ENCODE results near the gene NAPEPLD. TPM values are rescaled to one million over a fixed set of nuclear protein-coding genes. Genes with fewer than 3 reads are reported as not detected.
"Not testable (repeated sequence)": the region's sequence is repeated elsewhere in the genome, so short reads cannot be mapped to it uniquely, and the experiment has no call there.

Gene NAPEPLD
- total and polyA plus RNA-seq, 7 donors: 11.0 to 26.8 (median 12.2) TPM

DNA sequence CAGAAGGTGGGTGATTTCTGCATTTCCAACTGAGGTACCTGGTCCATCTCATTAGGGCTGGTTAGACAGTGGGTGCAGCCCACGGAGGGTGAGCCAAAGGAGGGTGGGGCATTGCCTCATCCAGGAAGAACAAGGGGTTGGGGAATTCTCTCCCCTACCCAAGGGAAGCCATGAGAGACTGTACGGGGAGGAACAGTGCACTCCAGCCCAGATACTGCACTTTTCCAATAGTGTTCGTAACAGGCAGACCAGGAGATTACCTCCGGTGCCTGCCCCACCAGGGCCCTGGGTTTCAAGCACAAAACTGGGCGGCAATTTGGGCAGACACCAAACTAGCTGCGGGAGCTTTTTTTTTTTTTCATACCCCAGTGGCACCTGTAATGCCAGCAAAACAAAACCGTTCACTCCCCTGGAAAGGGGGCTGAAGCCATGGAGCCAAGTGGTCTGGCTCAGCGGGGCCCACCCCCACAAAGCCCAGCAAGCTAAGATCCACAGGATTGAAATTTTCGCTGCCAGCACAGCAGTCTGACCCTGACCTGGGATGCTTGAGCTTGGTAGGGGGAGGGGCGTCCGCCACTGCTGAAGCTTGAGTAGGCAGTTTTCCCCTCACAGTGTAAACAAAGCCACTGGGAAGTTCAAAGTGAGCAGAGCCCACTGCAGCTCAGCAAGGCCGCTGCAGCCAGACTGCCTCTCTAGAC lies 42.7 kb downstream of the NAPEPLD start:
- Histone ChIP-seq H3K4me1 (peaks cover 0 to 8% (median 0%) of the 10 kb centered on the region in 4 donors), H3K4me3 (no peak overlapping the region), H3K9me3 (no peaks in the 10 kb centered on the region), H3K27ac (no peak overlapping the region), H3K27me3 (no peaks in the 10 kb centered on the region), H3K36me3 (peaks cover 0 to 33% (median 3%) of the 10 kb centered on the region in 4 donors)
- no peak for TF ChIP-seq POLR2AphosphoS5 (IDR thresholded peaks at IDR 0.05)
- no peak for TF ChIP-seq EP300 (IDR thresholded peaks at IDR 0.05)
- TF ChIP-seq, protein P1, sequence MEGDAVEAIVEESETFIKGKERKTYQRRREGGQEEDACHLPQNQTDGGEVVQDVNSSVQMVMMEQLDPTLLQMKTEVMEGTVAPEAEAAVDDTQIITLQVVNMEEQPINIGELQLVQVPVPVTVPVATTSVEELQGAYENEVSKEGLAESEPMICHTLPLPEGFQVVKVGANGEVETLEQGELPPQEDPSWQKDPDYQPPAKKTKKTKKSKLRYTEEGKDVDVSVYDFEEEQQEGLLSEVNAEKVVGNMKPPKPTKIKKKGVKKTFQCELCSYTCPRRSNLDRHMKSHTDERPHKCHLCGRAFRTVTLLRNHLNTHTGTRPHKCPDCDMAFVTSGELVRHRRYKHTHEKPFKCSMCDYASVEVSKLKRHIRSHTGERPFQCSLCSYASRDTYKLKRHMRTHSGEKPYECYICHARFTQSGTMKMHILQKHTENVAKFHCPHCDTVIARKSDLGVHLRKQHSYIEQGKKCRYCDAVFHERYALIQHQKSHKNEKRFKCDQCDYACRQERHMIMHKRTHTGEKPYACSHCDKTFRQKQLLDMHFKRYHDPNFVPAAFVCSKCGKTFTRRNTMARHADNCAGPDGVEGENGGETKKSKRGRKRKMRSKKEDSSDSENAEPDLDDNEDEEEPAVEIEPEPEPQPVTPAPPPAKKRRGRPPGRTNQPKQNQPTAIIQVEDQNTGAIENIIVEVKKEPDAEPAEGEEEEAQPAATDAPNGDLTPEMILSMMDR (IDR thresholded peaks at IDR 0.05): no peak
- TF ChIP-seq POLR2A (IDR thresholded peaks at IDR 0.05): no peak
- DNase-seq: no peak
- intact Hi-C loops (cut with DNase I): no loop called here
- WGBS, 2 donors: 79 to 89% methylated on average over 12 of the region's 12 CpGs

DNA sequence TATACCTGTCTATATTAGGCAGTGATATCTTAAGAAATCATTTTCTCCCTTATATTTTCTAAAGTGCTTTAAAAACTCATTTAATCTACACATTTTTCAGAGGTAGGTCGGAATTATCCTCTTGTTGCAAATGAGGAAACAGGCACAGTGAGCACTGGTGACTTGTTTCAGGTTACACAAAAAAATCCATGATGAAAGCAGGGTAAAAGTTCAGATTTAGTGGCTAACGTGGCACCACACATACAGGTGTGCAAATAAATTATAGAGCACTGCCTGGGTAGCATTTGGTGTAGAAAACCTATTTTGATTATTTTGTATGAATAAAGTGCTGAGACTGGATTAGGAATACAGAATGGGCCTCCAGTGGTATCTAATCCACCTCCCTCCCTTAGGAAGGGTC lies 47.4 kb downstream of the NAPEPLD start:
- Histone ChIP-seq H3K27ac (no peak overlapping the region), H3K27me3 (no peaks in the 10 kb centered on the region), H3K9me3 (no peaks in the 10 kb centered on the region), H3K4me1 (peaks cover 0 to 4% (median 0%) of the 10 kb centered on the region in 4 donors), H3K36me3 (peaks cover 0 to 66% (median 7%) of the 10 kb centered on the region in 4 donors), H3K4me3 (no peak overlapping the region)
- intact Hi-C loops (cut with DNase I): no loop called here
- 44 to 65% methylated on average over 2 of the region's 2 CpGs for WGBS, 2 donors
- TF ChIP-seq EP300 (IDR thresholded peaks at IDR 0.05): no peak
- TF ChIP-seq POLR2A (IDR thresholded peaks at IDR 0.05): no peak
- TF ChIP-seq, protein P1 (IDR thresholded peaks at IDR 0.05): no peak
- no peak for TF ChIP-seq POLR2AphosphoS5 (IDR thresholded peaks at IDR 0.05)
- no peak for DNase-seq

DNA sequence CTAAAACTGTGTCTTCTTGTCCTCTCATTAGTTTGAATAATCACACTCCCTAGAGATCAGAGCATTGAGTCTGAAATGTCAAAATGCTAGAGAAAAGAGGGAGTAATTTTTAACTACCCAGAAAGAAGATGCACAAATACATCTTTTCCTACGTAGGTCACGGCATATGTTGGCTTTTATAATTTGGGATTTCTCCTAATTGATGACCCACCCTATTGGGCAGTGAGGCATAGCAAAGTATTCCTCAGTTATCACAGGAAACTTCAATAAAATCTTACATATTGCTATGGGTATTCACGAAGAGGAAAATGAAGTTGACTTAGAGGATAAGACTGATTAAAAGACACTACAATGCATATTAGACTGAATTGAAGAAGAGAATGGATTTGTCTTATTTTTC lies 48.6 kb downstream of the NAPEPLD start:
- TF ChIP-seq EP300 (IDR thresholded peaks at IDR 0.05) (no peak), POLR2A (IDR thresholded peaks at IDR 0.05) (no peak), POLR2AphosphoS5 (IDR thresholded peaks at IDR 0.05) (no peak)
- TF ChIP-seq, protein P1 (IDR thresholded peaks at IDR 0.05): no peak
- no peaks in the 10 kb centered on the region for H3K4me1 ChIP-seq
- no peak overlapping the region for H3K4me3 ChIP-seq
- DNase-seq: no peak
- intact Hi-C loops (cut with DNase I): no loop called here
- no peaks in the 10 kb centered on the region for H3K27me3 ChIP-seq
- 59 to 77% methylated on average over 3 of the region's 3 CpGs for WGBS, 2 donors
- no peak overlapping the region for H3K27ac ChIP-seq
- H3K36me3 ChIP-seq: peaks cover 0 to 75% (median 7%) of the 10 kb centered on the region in 4 donors
- no peaks in the 10 kb centered on the region for H3K9me3 ChIP-seq

DNA sequence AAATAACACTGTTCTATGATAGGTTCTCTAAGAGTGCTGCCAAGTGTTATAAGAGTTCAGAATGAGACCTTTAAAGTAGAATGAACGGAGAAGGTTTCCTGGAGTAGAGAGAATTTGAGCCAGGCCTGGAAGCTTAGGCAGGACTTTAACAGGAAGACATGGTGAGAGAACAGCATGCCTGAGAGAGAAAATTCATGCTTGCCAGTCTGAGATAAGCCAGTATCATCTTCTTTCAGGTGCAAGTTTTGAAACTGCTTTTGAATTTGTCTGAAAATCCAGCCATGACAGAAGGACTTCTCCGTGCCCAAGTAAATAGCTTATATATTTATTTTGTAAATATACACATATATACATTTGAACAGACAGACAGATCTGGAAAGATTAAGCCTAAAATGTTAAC lies 51.9 kb downstream of the NAPEPLD start:
- intact Hi-C loops (cut with DNase I): no loop called here
- Histone ChIP-seq H3K27me3 (no peaks in the 10 kb centered on the region), H3K36me3 (peaks cover 3 to 73% (median 10%) of the 10 kb centered on the region in 4 donors)

DNA sequence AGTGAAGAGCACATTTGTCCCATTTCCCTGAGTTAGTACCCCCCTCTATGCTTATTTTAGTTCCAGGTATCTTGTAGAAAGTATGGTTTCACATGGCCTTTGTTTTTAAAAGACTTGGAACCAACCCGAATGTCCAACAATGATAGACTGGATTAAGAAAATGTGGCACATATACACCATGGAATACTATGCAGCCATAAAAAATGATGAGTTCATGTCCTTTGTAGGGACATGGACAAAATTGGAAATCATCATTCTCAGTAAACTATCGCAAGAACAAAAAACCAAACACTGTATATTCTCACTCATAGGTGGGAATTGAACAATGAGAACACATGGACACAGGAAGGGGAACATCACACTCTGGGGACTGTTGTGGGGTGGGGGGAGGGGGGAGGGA lies 53.3 kb downstream of the NAPEPLD start:
- H3K4me1 ChIP-seq; H3K27ac ChIP-seq; H3K27me3 ChIP-seq; H3K9me3 ChIP-seq; H3K4me3 ChIP-seq; DNase-seq; intact Hi-C loops (cut with DNase I): not testable (repeated sequence)
- H3K36me3 ChIP-seq: peaks cover 0 to 62% (median 5%) of the 10 kb centered on the region in 4 donors
- 97 to 98% methylated on average over 2 of the region's 2 CpGs for WGBS, 2 donors

More for the DNA sequence above, 51.9 kb downstream of the NAPEPLD start:
- TF ChIP-seq, protein P1 (IDR thresholded peaks at IDR 0.05): no peak
- TF ChIP-seq POLR2A (IDR thresholded peaks at IDR 0.05) (no peak), POLR2AphosphoS5 (IDR thresholded peaks at IDR 0.05) (no peak), EP300 (IDR thresholded peaks at IDR 0.05) (no peak)
- H3K4me3 ChIP-seq: no peak overlapping the region
- no peaks in the 10 kb centered on the region for H3K9me3 ChIP-seq
- no peak for DNase-seq
- H3K27ac ChIP-seq: no peak overlapping the region
- H3K4me1 ChIP-seq: no peaks in the 10 kb centered on the region
- 93 to 97% methylated on average over 2 of the region's 2 CpGs for WGBS, 2 donors

Measured in sigmoid colon (tissue), 7 donors.